HepG2 (cell line): ENCODE measurements around the gene GPR101. TPM values are rescaled to one million over a fixed set of nuclear protein-coding genes. Genes with fewer than 3 reads are reported as not detected.

Experiments used
- ATAC-seq: fragments of 200-7000 bp; cut with Tn5 transposase; 3 replicates; pipeline ENCODE4 v1.9.1; 2020; ENCODE audit warnings: mild to moderate bottlenecking, moderate library complexity
- Bru-seq: library from RNA; stranded (reverse); fragments of 400-500 nt; gene quantifications from one replicate; lab custom pipeline; 2021; lab: Mats Ljungman, UMichigan
- BruChase-seq, 2 experiments: library from RNA; stranded (reverse); fragments of 400-500 nt; gene quantifications; one replicate each; lab custom pipeline; 2021; lab: Mats Ljungman, UMichigan
- BruUV-seq: library from RNA; stranded (reverse); fragments of 400-500 nt; replicated peaks from 2 replicates; lab custom pipeline; 2021; lab: Mats Ljungman, UMichigan
- CTCF ChIA-PET: fragments of 300-600 bp; formaldehyde crosslinking; extraction: SDS; loops from one replicate; lab custom pipeline; 2021; ENCODE audit warnings: low total read pairs, inconsistent platforms, low intra/inter-chr PET ratio; lab: Yijun Ruan, JAX
- POLR2A ChIA-PET: fragments of 350-600 bp; sonication (Branson Sonifier 250); formaldehyde crosslinking; loops from one replicate; lab custom pipeline; 2020; ENCODE audit warnings: antibody characterized with exemption, inconsistent platforms; lab: Yijun Ruan, JAX
- DNase-seq: peaks from one replicate; pipeline ENCODE4 v3.0.0-alpha.2; 2015; ENCODE audit warnings: low spot score
- FAIRE-seq: peaks from 3 replicates; lab custom pipeline; 2011; peaks lifted over from hg19 to GRCh38; lab: Jason Lieb, UNC
- H2AFZ ChIP-seq: one replicate; pipeline ENCODE4 v1.6.1; 2011; ENCODE audit warnings: low read length, inconsistent platforms
- H3K27ac ChIP-seq: fragments of 300-600 bp; 3 replicates; pipeline ENCODE4 v1.8.0; 2011; ENCODE audit warnings: mixed run types, mild to moderate bottlenecking, mixed read lengths, low read length, inconsistent platforms; ENCODE audit not compliant: insufficient read depth; ENCODE audit errors: extremely low read length
- H3K27me3 ChIP-seq, 2 experiments: fragments of 200-600 bp in 1 of 2; 2 replicates in 1 of 2; 3 replicates in 1 of 2; pipeline versions ENCODE4 v1.6.0 to v1.8.0; 2011; ENCODE audit warnings: low read length in 2 of 2, mild to moderate bottlenecking in 2 of 2, moderate library complexity in 2 of 2, inconsistent platforms in 1 of 2; ENCODE audit not compliant: insufficient read depth in 2 of 2, control insufficient read depth in 1 of 2
- H3K36me3 ChIP-seq, 2 experiments: fragments of 200-600 bp in 1 of 2; replicated peaks in 1 of 2; 2 replicates in 1 of 2; 3 replicates in 1 of 2; pipeline versions ENCODE4 v1.5.1 to v1.8.0; 2011; ENCODE audit warnings: low read length in 2 of 2, inconsistent platforms in 1 of 2; ENCODE audit not compliant: insufficient read depth in 2 of 2, control insufficient read depth in 1 of 2
- H3K4me1 ChIP-seq: 2 replicates; pipeline ENCODE4 v1.5.1; 2012; ENCODE audit warnings: low read length, inconsistent platforms; ENCODE audit not compliant: insufficient read depth
- H3K4me2 ChIP-seq: 2 replicates; pipeline ENCODE4 v1.6.0; 2011; ENCODE audit warnings: low read depth, low read length, inconsistent platforms
- H3K4me3 ChIP-seq, 3 experiments: fragments of 200-600 bp in 1 of 3; sonication (generic), shearing (Covaris generic) in 1 of 3; replicated peaks in 1 of 3; 2 replicates each; pipeline ENCODE4 v1.5.1; 2011 to 2016; ENCODE audit warnings: low read length in 3 of 3, inconsistent platforms in 2 of 3, low read depth in 2 of 3, mild to moderate bottlenecking in 2 of 3, control low read depth in 1 of 3, mixed read lengths in 1 of 3; ENCODE audit not compliant: insufficient read depth in 1 of 3
- H3K79me2 ChIP-seq: one replicate; pipeline ENCODE4 v1.6.1; 2011; ENCODE audit warnings: low read length, inconsistent platforms; ENCODE audit not compliant: insufficient read depth
- H3K9ac ChIP-seq: 2 replicates; pipeline ENCODE4 v1.6.0; 2011; ENCODE audit warnings: mild to moderate bottlenecking, low read depth, low read length, inconsistent platforms; ENCODE audit not compliant: insufficient read depth
- H3K9me3 ChIP-seq: 2 replicates; pipeline ENCODE4 v1.5.1; 2012; ENCODE audit warnings: mild to moderate bottlenecking, low read length
- H4K20me1 ChIP-seq: 2 replicates; pipeline ENCODE4 v1.6.0; 2011; ENCODE audit warnings: inconsistent platforms, mild to moderate bottlenecking, low read length, moderate library complexity; ENCODE audit not compliant: insufficient read depth
- ZBTB3 ChIP-seq: sonication (generic); formaldehyde crosslinking; IDR thresholded peaks from 2 replicates; pipeline ENCODE4 v1.4.0; 2020; ENCODE audit warnings: low read depth, mild to moderate bottlenecking, moderate library complexity, missing genetic modification reagents, borderline replicate concordance
- ZFP36L1 ChIP-seq: sonication (generic); formaldehyde crosslinking; IDR thresholded peaks from 2 replicates; pipeline ENCODE4 v1.8.0; 2022; ENCODE audit warnings: mild to moderate bottlenecking, missing genetic modification reagents, moderate library complexity
- ZMAT5 ChIP-seq: sonication (generic); formaldehyde crosslinking; IDR thresholded peaks from 2 replicates; pipeline ENCODE4 v1.5.0; 2020; ENCODE audit warnings: mild to moderate bottlenecking, low read depth, missing genetic modification reagents, borderline replicate concordance
- ZNF180 ChIP-seq: sonication (generic); formaldehyde crosslinking; IDR thresholded peaks from 2 replicates; pipeline ENCODE4 v1.4.0; 2020; ENCODE audit warnings: low read depth, missing genetic modification reagents, borderline replicate concordance
- WGBS: methylation state at CpG from one replicate; pipeline ENCODE4 v1.1.6; 2017; ENCODE audit warnings: low lambda C conversion rate; 5-methylcytosine and 5-hydroxymethylcytosine counted together
- in situ Hi-C: cut with HindIII; loops from 2 replicates; pipeline ENCODE4 v1.10.0; 2017; ENCODE audit warnings: low pct_unique_long_range_greater_than_20kb; ENCODE audit not compliant: extremely low pct_ligation_motif_present
- intact Hi-C: fragments of 100-400 bp; cut with micrococcal nuclease; formaldehyde crosslinking; loops from one replicate; pipeline ENCODE4 v1.10.0; 2022; ENCODE audit not compliant: unreplicated experiment
- long read RNA-seq, 2 experiments: library from RNA in 1 of 2; library from polyadenylated mRNA in 1 of 2; stranded (forward) in 1 of 2; unstranded in 1 of 2; transcript quantifications; one replicate each; pipeline ENCODE4 v2.0.0, GENCODE V29; 2019 to 2022
- polyA minus RNA-seq, 3 experiments: library from RNA; depleted of rRNA, polyadenylated mRNA; stranded (reverse); fragments of >200 nt; gene quantifications; 2 replicates each; pipeline ENCODE4 v1.2.3, GENCODE V29; 2011; ENCODE audit warnings: low replicate concordance in 1 of 3
- polyA plus RNA-seq, 8 experiments: library from polyadenylated mRNA; depleted of rRNA in 3 of 8; stranded (reverse) in 7 of 8; unstranded in 1 of 8; fragments of >200 nt; fragmentation: Illumina TruSeq in 4 of 8; extraction: Trizol in 4 of 8; gene quantifications; 2 replicates each; pipeline versions ENCODE4 v1.2.1 to v1.2.3, GENCODE V29; 2011 to 2016; ENCODE audit warnings: low read depth in 4 of 8, missing spikeins in 1 of 8, mixed read lengths in 1 of 8; ENCODE audit not compliant: insufficient read depth in 1 of 8
- total RNA-seq, 5 experiments: library from RNA; depleted of rRNA; stranded (reverse); fragments of >200 nt; fragmentation: Illumina TruSeq; extraction: Trizol; gene quantifications; 2 replicates each; pipeline ENCODE4 v1.2.3, GENCODE V29; 2016; ENCODE audit warnings: low read depth in 1 of 5

GPR101 gene
- total RNA-seq (2016; rRNA removed; fragmentation: Illumina TruSeq; extraction: Trizol) (not detected in 2 replicates), polyA plus RNA-seq (2011; rRNA removed) (not detected in 2 replicates), polyA minus RNA-seq (2011; rRNA and poly(A)+ RNA removed; ENCODE audit: low replicate concordance) (not detected in 2 replicates), Bru-seq, nascent RNA (not detected), BruChase-seq, experiment 1, labeled RNA remaining after a 6-hour chase (not detected), BruChase-seq, experiment 2, labeled RNA remaining after a 2-hour chase (not detected)
- not detected in 2 replicates for total RNA-seq (2016; cell fraction: cytosol; rRNA removed; fragmentation: Illumina TruSeq; extraction: Trizol; ENCODE audit: low read depth)
- total RNA-seq (2016; cell fraction: insoluble cytoplasmic fraction; rRNA removed; fragmentation: Illumina TruSeq; extraction: Trizol) = not detected in 2 replicates
- not detected in 2 replicates for total RNA-seq (2016; cell fraction: membrane; rRNA removed; fragmentation: Illumina TruSeq; extraction: Trizol)
- total RNA-seq (2016; cell fraction: nucleus; rRNA removed; fragmentation: Illumina TruSeq; extraction: Trizol) = not detected in 2 replicates
- not detected in 2 replicates for polyA plus RNA-seq (2011; cell fraction: cytosol; rRNA removed)
- not detected in 2 replicates for polyA plus RNA-seq (2011; cell fraction: nucleus; rRNA removed)
- not detected in 2 replicates for polyA plus RNA-seq (2012)
- not detected in 2 replicates for polyA plus RNA-seq (2016; cell fraction: cytosol; fragmentation: Illumina TruSeq; extraction: Trizol; ENCODE audit: low read depth)
- not detected in 2 replicates for polyA plus RNA-seq (2016; cell fraction: insoluble cytoplasmic fraction; fragmentation: Illumina TruSeq; extraction: Trizol; ENCODE audit: low read depth)
- polyA plus RNA-seq (2016; cell fraction: membrane; fragmentation: Illumina TruSeq; extraction: Trizol; ENCODE audit: low read depth) = not detected in 2 replicates
- not detected in 2 replicates for polyA plus RNA-seq (2016; cell fraction: nucleus; fragmentation: Illumina TruSeq; extraction: Trizol; ENCODE audit: insufficient read depth, low read depth)
- not detected in 2 replicates for polyA minus RNA-seq (2011; cell fraction: cytosol; rRNA and poly(A)+ RNA removed)
- not detected in 2 replicates for polyA minus RNA-seq (2011; cell fraction: nucleus; rRNA and poly(A)+ RNA removed)
- long read RNA-seq, experiment 1 = 0 reads
- long read RNA-seq, experiment 2 = 0 reads

DNA sequence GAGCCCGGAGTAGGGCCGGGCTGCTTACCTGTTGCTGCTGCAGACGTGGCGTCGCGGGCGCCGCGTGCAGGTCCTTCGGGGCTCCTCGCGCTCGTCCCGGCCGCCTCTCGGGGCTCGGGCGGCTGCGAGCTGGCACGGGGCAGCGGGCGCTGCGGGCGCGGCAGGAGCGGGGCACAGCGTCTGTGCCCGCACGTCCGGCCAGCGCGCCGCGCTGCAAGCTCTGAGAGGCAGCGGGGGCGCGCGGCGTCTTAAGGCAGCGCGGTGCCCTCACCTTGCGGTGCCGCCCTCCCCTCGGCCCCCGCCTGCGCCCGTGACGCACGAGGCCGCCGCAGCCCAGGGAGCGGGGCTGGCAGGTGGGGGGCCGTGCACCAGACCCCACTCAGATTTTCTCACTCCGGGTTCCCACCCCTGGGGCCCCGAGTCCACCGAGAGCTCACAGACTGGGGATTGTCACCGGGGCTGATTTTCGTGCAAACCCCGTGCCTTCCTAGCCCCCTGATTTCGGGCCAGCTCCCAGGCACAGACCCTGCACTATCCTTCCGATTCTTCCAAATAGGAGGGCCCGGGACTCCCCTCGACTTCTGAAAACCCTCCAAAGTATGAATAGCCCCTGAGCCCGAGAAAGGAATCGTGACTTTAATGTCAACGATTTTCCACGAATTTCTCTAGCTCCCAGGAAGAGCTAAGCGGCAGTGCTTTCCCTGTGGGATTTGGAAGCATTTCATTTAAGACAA, at the start of gene GPR101:
GPR101 (minus strand) TSS at position 222 of the 734 bp plus-strand sequence. CDS start 2,321 bp downstream, outside the sequence.
- no peak for FAIRE-seq
- in situ Hi-C loops = no loop called here

More for the DNA sequence above, at the start of gene GPR101:
- CTCF ChIA-PET = no interaction called here
- H3K4me1 ChIP-seq = no peaks in the 10 kb centered on the region
- no peaks in the 10 kb centered on the region for H3K9me3 ChIP-seq
- TF ChIP-seq ZFP36L1 (CRISPR knock-in tag) = no peak
- TF ChIP-seq ZBTB3 (CRISPR knock-in tag) = no peak
- TF ChIP-seq ZNF180 (CRISPR knock-in tag) = no peak
- TF ChIP-seq ZMAT5 (CRISPR knock-in tag) = no peak
- no peak for DNase-seq
- H3K36me3 ChIP-seq = no peaks in the 10 kb centered on the region
- WGBS = 43% methylated on average over 5 of the region's 68 CpGs
- H4K20me1 ChIP-seq = no peaks in the 10 kb centered on the region
- intact Hi-C loops = no loop called here
- no peaks in the 10 kb centered on the region for H3K79me2 ChIP-seq
- no peak for ATAC-seq
- H2AFZ ChIP-seq = no peak within 1 kb of the TSS
- no peak within 1 kb of the TSS for H3K4me3 ChIP-seq
- no peak within 1 kb of the TSS for H3K27ac ChIP-seq
- H3K27me3 ChIP-seq = no peaks in the 10 kb centered on the region; a peak in 1 of 5 replicates
- no peak within 1 kb of the TSS for H3K4me2 ChIP-seq
- H3K9ac ChIP-seq = no peak within 1 kb of the TSS
- POLR2A ChIA-PET = no interaction called here
- no TSS peak for BruUV-seq
